Measurements from ENCODE around the gene PTPRN2. TPM values are rescaled to one million over a fixed set of nuclear protein-coding genes. Genes with fewer than 3 reads are reported as not detected.

Gene PTPRN2
- total and polyA plus RNA-seq, 2 of the 13 experiments (the other 11 are each of a cell fraction or from before 2014, with no cell fraction given), result 2.5 to 24.2 TPM

- TF ChIP-seq ZMAT5 (CRISPR knock-in tag; IDR thresholded peaks at IDR 0.05; ENCODE audit: borderline replicate concordance, low read depth), result no peak
Observed at GRCh38 chr7:157877298-157878090, 710.1 kb downstream of the PTPRN2 start (continued).

- peaks cover 2 to 5% of the 10 kb centered on the region in 2 experiments; a peak in 3 of 5 replicates for H3K27me3 ChIP-seq (ENCODE audit: control insufficient read depth in 1 of 2, insufficient read depth in 2 of 2, low read length in 2 of 2)
- intact Hi-C loops (cut with micrococcal nuclease; ENCODE audit: unreplicated experiment), result no loop called here
- H3K79me2 ChIP-seq (ENCODE audit: insufficient read depth, low read length), result no peaks in the 10 kb centered on the region
- H3K9me3 ChIP-seq (ENCODE audit: low read length), result no peaks in the 10 kb centered on the region
- WGBS (ENCODE audit: low lambda C conversion rate), result 11% methylated on average over 17 of the region's 36 CpGs
- TF ChIP-seq STAG1 (CRISPR knock-in tag; IDR thresholded peaks at IDR 0.05) (peak; percentile 34), KDM2A (CRISPR knock-in tag; IDR thresholded peaks at IDR 0.05; ENCODE audit: borderline replicate concordance, low read depth) (0 out of 2 replicates have a peak, but pooled peaks have one; percentile 31), ARNT2 (CRISPR knock-in tag; IDR thresholded peaks at IDR 0.05; ENCODE audit: low read depth) (no peak), CTCF (CRISPR knock-in tag; IDR thresholded peaks at IDR 0.05) (peak; percentile 60)
- FAIRE-seq, result no peak
- ChIA-PET CTCF (ENCODE audit: low intra/inter-chr PET ratio, low total read pairs) (no interaction called here), POLR2A (no interaction called here)
- H3K4me1 ChIP-seq (ENCODE audit: insufficient read depth, low read length), result no peaks in the 10 kb centered on the region
- BruUV-seq (replicated peaks), result no TSS peak
- H4K20me1 ChIP-seq (ENCODE audit: insufficient read depth, low read length), result peaks cover 10% of the 10 kb centered on the region; the same call in 1 of the 2 replicates
- in situ Hi-C loops (cut with HindIII; ENCODE audit: extremely low pct_ligation_motif_present, low pct_unique_long_range_greater_than_20kb), result loop anchor here (10.0 kb wide), 1 partner anchor 452 kb away; no protein-coding TSS in a partner anchor
- no peak overlapping the region for H3K4me3 ChIP-seq (replicated peaks in 1 of 3; ENCODE audit: insufficient read depth in 1 of 3, low read depth in 2 of 3, low read length in 3 of 3)
- peak; percentile 78 for ATAC-seq
- H3K36me3 ChIP-seq (replicated peaks in 1 of 2; ENCODE audit: control insufficient read depth in 1 of 2, insufficient read depth in 2 of 2, low read length in 2 of 2), result no peaks in the 10 kb centered on the region
- H3K9ac ChIP-seq (ENCODE audit: insufficient read depth, low read depth, low read length), result no peak overlapping the region
- no peak overlapping the region for H3K4me2 ChIP-seq (ENCODE audit: low read depth, low read length)
- no peak for DNase-seq (ENCODE audit: low spot score)
- no peak overlapping the region for H2AFZ ChIP-seq (ENCODE audit: low read length)
- no peak overlapping the region for H3K27ac ChIP-seq (ENCODE audit: extremely low read length, insufficient read depth, low read length)
Observed at GRCh38 chr7:157876469-157877285, 710.9 kb downstream of the PTPRN2 start.
